ENCODE measurements around the gene FOXC2.

- no peak for TF ChIP-seq EZH2 (IDR thresholded peaks at IDR 0.05; ENCODE audit: insufficient read depth, poor library complexity, severe bottlenecking)
- no peak for TF ChIP-seq EZH2phosphoT487 (IDR thresholded peaks at IDR 0.05; ENCODE audit: insufficient read depth, low read depth)
Observed at GRCh38 chr16:86566966-86567700, 504 bp downstream of the FOXC2 start.

Data from GM23248 (cell line).